ENCODE measurements around the gene ATP6V1B1.
"Not testable (repeated sequence)": the region's sequence is repeated elsewhere in the genome, so short reads cannot be mapped to it uniquely, and the experiment has no call there.

Gene ATP6V1B1

GRCh38 chr2:71006323-71006722 is 70.6 kb downstream of the ATP6V1B1 start:
- Histone ChIP-seq H3K4me3 (ENCODE audit: low read depth, low read length) (no peak overlapping the region), H3K9ac (ENCODE audit: low read length) (no peak overlapping the region), H3K27ac (ENCODE audit: low read depth, low read length) (no peak overlapping the region), H3K9me3 (ENCODE audit: control insufficient read depth, insufficient read depth, low read depth, low read length) (no peaks in the 10 kb centered on the region), H3K36me3 (ENCODE audit: control insufficient read depth, insufficient read depth, low read length) (no peaks in the 10 kb centered on the region), H3K4me1 (ENCODE audit: control insufficient read depth, insufficient read depth, low read length) (peaks cover 12% of the 10 kb centered on the region), H3K27me3 (ENCODE audit: control insufficient read depth, insufficient read depth, low read length) (no peaks in the 10 kb centered on the region)

- no peaks in the 10 kb centered on the region for H3K27me3 ChIP-seq (ENCODE audit: control insufficient read depth, insufficient read depth, low read length)
- H3K4me1 ChIP-seq (ENCODE audit: control insufficient read depth, insufficient read depth, low read length): peaks cover 5% of the 10 kb centered on the region
- H3K27ac ChIP-seq (ENCODE audit: low read depth, low read length): no peak overlapping the region
- no peak overlapping the region for H3K4me3 ChIP-seq (ENCODE audit: low read depth, low read length)
- H3K9me3 ChIP-seq (ENCODE audit: control insufficient read depth, insufficient read depth, low read depth, low read length): no peaks in the 10 kb centered on the region
- H3K9ac ChIP-seq (ENCODE audit: low read length): no peak overlapping the region
- H3K36me3 ChIP-seq (ENCODE audit: control insufficient read depth, insufficient read depth, low read length): no peaks in the 10 kb centered on the region
Observed at GRCh38 chr2:71006955-71007799, 71.5 kb downstream of the ATP6V1B1 start.

- Histone ChIP-seq H3K4me3 (ENCODE audit: low read depth, low read length) (no peak overlapping the region), H3K27ac (ENCODE audit: low read depth, low read length) (no peak overlapping the region), H3K36me3 (ENCODE audit: control insufficient read depth, insufficient read depth, low read length) (no peaks in the 10 kb centered on the region), H3K9me3 (ENCODE audit: control insufficient read depth, insufficient read depth, low read depth, low read length) (no peaks in the 10 kb centered on the region), H3K9ac (ENCODE audit: low read length) (no peak overlapping the region), H3K27me3 (ENCODE audit: control insufficient read depth, insufficient read depth, low read length) (no peaks in the 10 kb centered on the region), H3K4me1 (ENCODE audit: control insufficient read depth, insufficient read depth, low read length) (no peaks in the 10 kb centered on the region)
Observed at GRCh38 chr2:71008342-71008741, 72.6 kb downstream of the ATP6V1B1 start.

- H3K36me3 ChIP-seq (ENCODE audit: control insufficient read depth, insufficient read depth, low read length); H3K4me3 ChIP-seq (ENCODE audit: low read depth, low read length); H3K9ac ChIP-seq (ENCODE audit: low read length); H3K27me3 ChIP-seq (ENCODE audit: control insufficient read depth, insufficient read depth, low read length); H3K9me3 ChIP-seq (ENCODE audit: control insufficient read depth, insufficient read depth, low read depth, low read length); H3K4me1 ChIP-seq (ENCODE audit: control insufficient read depth, insufficient read depth, low read length); H3K27ac ChIP-seq (ENCODE audit: low read depth, low read length): not testable (repeated sequence)
Observed at GRCh38 chr2:71011786-71012185, 76.1 kb downstream of the ATP6V1B1 start.
